Pons (tissue), 1 donor: ENCODE data around the gene NEDD4L.
"Not testable (repeated sequence)": the region's sequence is repeated elsewhere in the genome, so short reads cannot be mapped to it uniquely, and the experiment has no call there.

Experiments
- DNase-seq: peaks from one replicate; pipeline ENCODE4 v3.0.0-alpha.2; 2016; ENCODE audit warnings: low spot score

The NEDD4L gene

DNA sequence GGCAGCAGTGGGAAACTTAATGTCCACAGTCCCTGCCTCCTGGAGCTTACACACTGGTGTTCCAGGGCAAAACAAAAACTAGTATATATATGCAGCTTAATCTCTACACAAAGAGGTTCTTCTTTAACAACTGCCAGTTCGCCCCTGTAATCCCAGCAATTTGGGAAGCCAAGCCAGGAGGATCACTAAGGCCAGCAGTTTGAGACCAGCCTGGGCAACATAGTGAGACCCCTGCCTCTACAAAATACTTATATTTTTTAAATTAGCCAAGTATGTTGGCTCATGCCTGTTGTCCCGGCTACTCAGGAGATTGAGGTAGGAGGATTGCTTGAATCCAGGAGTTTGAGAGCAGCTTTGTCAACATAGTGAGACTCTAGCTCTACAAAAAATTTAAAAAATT, 17.2 kb upstream of the NEDD4L start:
- no peak for DNase-seq

DNA sequence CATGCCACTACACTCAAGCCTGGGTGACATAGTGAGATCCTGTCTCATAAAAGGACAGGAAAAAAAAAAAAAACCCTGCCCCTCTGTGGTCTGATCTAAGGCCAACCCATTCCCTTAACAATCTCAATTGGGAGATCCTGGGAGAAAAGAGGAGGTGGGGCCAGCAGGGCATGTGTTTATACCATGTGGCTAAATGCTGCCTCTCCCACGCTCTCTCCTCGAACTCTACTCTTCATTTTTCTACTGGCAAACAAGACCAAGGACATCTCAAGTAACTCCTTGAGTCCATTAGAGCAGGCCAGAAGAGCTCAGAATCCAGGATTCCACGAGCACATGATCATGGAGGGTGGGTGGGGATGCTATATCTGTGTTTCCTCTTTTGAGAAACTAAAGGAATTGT, 16.7 kb upstream of the NEDD4L start:
- DNase-seq, result no peak

- no peak for DNase-seq
Observed at GRCh38 chr18:58028109-58028784, 15.8 kb upstream of the NEDD4L start.

- no peak for DNase-seq
Observed at GRCh38 chr18:58032233-58032632, 11.8 kb upstream of the NEDD4L start.

DNA sequence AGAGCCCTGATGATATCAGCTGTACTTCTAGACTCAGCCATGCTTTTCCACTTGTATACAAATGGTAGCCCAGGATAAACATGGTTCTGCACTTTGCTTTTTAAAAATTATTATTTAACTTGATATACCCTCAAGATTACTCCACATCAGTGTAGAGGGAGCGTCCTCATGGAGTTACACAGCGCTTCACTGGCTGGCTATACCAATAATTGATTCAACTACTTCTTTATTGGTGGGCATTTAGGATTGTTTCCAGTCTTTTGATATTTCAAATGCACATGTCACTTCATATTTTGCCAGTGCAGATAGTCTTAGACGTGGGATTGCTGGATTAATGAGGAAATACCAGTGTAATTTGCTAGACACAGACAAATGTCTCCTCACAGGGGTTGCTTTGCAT, 10.8 kb upstream of the NEDD4L start:
- DNase-seq, result no peak

DNA sequence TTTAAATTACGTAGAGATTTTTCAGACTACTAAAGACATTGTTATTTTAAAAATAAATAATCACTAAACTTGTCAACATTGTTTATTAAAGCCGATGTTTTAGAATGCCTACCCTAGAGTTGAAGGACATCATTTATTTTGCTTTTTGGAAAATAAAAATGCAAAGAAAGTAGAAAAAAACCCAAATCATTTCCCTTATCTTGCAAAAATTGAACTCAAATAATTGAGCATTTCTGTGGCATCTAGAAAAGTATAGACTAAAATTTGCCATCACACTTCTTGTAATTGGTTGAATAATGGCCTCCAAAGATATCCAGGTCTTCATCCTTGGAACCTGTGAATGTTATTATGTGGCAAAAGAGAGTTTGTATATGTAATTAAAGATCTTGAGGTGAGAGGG, 9.7 kb upstream of the NEDD4L start:
- no peak for DNase-seq

DNA sequence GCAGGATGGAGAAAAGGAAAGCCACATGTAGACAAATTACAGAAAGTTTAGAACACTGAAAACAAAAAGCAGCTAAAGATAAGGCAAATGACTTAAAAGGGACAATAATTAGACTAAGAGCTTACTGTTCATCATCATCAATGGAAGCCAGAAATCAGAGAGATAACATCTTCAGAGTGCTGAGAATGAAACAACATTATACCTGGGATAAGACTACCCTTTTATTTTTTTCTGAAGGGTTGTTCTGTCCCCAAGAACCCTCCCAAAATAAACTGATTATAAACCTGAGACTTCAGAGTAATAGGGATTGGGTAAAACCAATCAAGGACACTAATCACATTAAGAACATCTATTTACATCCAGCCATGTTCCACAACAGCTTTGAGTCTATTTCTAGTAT, 6.9 kb upstream of the NEDD4L start:
- no peak for DNase-seq

- DNase-seq, result peak; percentile 39
Observed at GRCh38 chr18:58038063-58038462, 6.0 kb upstream of the NEDD4L start.

GRCh38 chr18:58041633-58042032, 2.4 kb upstream of the NEDD4L start:
- DNase-seq, result no peak

DNA sequence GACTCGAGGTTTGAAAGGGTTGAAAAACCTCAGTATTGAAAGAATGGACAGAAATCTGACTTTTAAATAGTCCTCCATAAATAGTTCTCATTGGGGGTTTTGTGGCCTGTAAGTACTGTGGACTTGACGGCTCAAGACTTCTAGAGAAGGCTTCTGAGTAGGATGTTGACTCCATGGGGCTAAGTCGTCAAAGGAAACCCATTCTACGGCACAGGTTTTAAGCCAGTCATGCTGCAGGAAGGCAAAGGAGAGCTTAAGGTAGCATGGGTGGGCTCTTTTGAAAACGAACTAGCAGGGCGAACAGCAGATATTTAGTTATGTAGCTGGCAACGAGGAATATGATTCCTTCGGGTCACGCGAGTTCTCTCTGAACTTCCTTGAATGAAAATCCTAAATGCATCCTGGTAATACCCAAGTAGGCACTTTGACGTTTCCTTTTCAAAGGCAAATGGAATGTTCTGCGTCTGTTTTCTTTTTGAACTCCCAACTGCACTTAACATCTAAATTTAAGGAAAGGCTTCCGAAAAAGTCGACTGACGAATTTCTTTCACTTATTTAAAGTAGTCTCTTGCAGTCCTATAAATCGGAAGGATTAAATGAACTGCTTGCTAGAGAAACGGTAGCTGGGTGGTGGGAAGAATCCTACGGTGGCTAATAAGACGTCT, 1.1 kb upstream of the NEDD4L start:
- DNase-seq, result no peak

GRCh38 chr18:58044370-58045241, 580 bp downstream of the NEDD4L start:
- peak; percentile 31 for DNase-seq

- DNase-seq, result peak; percentile 43
Observed at GRCh38 chr18:58045242-58046092, 1.4 kb downstream of the NEDD4L start.

- peak; percentile 44 for DNase-seq
Observed at GRCh38 chr18:58046093-58046793, 2.2 kb downstream of the NEDD4L start.

DNA sequence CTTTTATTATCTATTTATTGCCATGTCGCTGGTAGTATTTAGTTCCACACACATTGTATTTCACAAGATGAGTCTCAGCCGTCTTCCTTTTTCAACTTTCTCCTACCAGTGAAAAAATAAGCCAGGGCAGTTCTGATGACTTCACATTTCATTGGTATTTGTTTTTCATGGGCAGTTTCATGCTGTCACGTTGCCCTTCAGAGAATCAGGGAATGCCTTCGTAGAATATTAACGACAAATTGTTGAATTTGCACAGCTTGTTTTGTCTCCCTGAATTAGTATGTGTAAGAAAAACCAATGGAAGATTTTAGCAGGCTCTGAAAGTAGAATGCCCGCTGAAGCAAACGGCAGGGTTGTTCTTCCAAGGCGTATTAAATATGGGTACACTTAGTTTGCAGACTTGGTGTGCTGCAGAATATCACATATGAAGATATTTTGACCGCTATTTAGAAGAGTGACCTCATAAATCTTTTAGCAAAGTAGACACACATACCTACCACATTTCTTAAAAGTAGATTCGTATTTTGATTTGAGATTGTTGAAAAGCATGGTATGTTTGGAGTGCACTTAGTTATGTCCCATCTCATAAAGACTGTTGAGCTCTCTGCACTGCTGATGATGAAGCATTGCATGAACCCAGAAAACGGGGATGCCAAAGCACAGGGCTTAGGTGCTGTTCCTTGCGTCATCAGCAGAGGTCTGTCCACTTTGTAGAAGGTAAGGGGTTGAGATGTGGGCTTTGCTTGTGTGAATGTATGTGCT, 2.9 kb downstream of the NEDD4L start:
- no peak for DNase-seq

- no peak for DNase-seq
Observed at GRCh38 chr18:58047556-58047882, 3.5 kb downstream of the NEDD4L start.

- no peak for DNase-seq
Observed at GRCh38 chr18:58048081-58048642, 4.1 kb downstream of the NEDD4L start.

- peak; percentile 65 for DNase-seq
Observed at GRCh38 chr18:58049000-58049688, 5.1 kb downstream of the NEDD4L start.

- DNase-seq, result not testable (repeated sequence)
Observed at GRCh38 chr18:58050963-58051362, 6.9 kb downstream of the NEDD4L start.

- no peak for DNase-seq
Observed at GRCh38 chr18:58051765-58052460, 7.9 kb downstream of the NEDD4L start.
